Natural killer cell treated with Interleukin-12 subunit alpha and Interleukin-12 subunit beta and Interleukin-15 and Interleukin-18, amount 100 ng/mL, for 72 hours (primary cell): ENCODE results near the gene THSD7B. TPM values are rescaled to one million over a fixed set of nuclear protein-coding genes. Genes with fewer than 3 reads are reported as not detected.
"Not testable (repeated sequence)": the region's sequence is repeated elsewhere in the genome, so short reads cannot be mapped to it uniquely, and the experiment has no call there.

Experiments used
- ATAC-seq, 2 donors: fragments of 150-1000 bp; cut with Tn5 transposase in 1 of 2; sonication (Bioruptor Pico), chemical (Tn5 transposase) in 1 of 2; 2 replicates each; pipeline ENCODE4 v1.10.0; 2021
- DNase-seq: peaks from one replicate; pipeline ENCODE4 v3.0.0; 2022; ENCODE audit warnings: low spot score
- H3K27ac Mint-ChIP-seq, 2 donors: 1 replicate in 1 of 2; 2 replicates in 1 of 2; pipeline ENCODE4 v1.8.0; 2022; ENCODE audit warnings: mixed read lengths in 2 of 2, mild to moderate bottlenecking in 1 of 2, moderate library complexity in 1 of 2
- H3K27me3 Mint-ChIP-seq, 2 donors: 1 replicate in 1 of 2; 2 replicates in 1 of 2; pipeline ENCODE4 v1.8.0; 2022; ENCODE audit warnings: mixed read lengths in 2 of 2
- H3K36me3 Mint-ChIP-seq: one replicate; pipeline ENCODE4 v1.8.0; 2022; ENCODE audit warnings: mixed read lengths
- H3K4me1 Mint-ChIP-seq, 2 donors: 1 replicate in 1 of 2; 2 replicates in 1 of 2; pipeline ENCODE4 v1.8.0; 2022; ENCODE audit warnings: low read depth in 2 of 2, mixed read lengths in 2 of 2, mild to moderate bottlenecking in 1 of 2
- H3K4me3 Mint-ChIP-seq: one replicate; pipeline ENCODE4 v1.8.0; 2022; ENCODE audit warnings: mixed read lengths
- H3K9me3 Mint-ChIP-seq: 2 replicates; pipeline ENCODE4 v1.8.0; 2022; ENCODE audit warnings: mixed read lengths
- total RNA-seq, 2 donors: library from RNA; stranded (reverse); gene quantifications; one replicate each; pipeline ENCODE4 v1.2.3, GENCODE V29; 2022

Gene THSD7B
- total RNA-seq, 2 donors from 2014 or later = not detected

DNA sequence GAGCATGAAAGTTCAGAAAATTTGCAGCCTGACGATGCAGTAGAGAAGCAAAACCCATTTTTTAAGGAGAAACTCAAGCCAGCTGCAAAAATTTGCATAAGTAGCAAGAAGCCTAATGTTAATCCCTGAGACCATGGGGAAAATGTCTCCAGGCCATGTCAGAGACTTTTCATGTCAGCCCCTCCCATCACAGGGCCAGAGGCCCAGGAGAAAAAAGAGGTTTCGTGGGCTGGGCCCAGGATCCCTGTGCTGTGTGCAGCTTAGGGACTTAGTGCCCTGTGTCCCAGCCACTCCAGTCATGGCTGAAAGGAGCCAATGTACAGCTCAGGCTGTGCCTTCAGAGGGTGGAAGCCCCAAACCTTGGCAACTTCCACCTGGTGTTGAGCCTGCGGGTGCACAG, 533.0 kb downstream of the THSD7B start:
- H3K9me3 Mint-ChIP-seq = peaks cover 7% of the 10 kb centered on the region
- H3K27ac Mint-ChIP-seq = no peak overlapping the region
- ATAC-seq (no peak), DNase-seq (no peak)
- H3K4me3 Mint-ChIP-seq = no peak overlapping the region
- H3K27me3 Mint-ChIP-seq = no peaks in the 10 kb centered on the region
- peaks cover 6% of the 10 kb centered on the region for H3K36me3 Mint-ChIP-seq
- H3K4me1 Mint-ChIP-seq = no peaks in the 10 kb centered on the region

DNA sequence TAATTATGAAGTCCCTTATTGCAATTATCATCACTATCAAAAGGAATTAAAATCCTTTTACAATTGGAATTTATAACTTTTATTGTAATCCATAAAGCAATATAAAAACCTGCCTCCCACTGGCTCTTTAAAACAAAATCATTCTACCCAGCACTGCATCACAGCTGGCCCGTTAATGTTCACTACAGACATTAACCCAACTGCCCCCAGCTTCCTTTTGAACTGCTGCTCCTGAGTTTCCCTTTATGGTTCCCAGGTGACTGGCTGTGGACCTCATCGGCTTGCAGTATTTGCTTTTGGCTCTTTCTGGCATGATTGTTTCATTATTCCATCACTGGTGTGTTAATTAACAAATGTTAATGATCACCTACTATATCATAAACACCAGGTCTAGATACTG, 535.6 kb downstream of the THSD7B start:
- H3K4me1 Mint-ChIP-seq = no peaks in the 10 kb centered on the region
- peaks cover 5% of the 10 kb centered on the region for H3K9me3 Mint-ChIP-seq
- no peaks in the 10 kb centered on the region for H3K27me3 Mint-ChIP-seq
- ATAC-seq = no peak
- no peak overlapping the region for H3K4me3 Mint-ChIP-seq
- peaks cover 6% of the 10 kb centered on the region for H3K36me3 Mint-ChIP-seq
- no peak overlapping the region for H3K27ac Mint-ChIP-seq
- no peak for DNase-seq

DNA sequence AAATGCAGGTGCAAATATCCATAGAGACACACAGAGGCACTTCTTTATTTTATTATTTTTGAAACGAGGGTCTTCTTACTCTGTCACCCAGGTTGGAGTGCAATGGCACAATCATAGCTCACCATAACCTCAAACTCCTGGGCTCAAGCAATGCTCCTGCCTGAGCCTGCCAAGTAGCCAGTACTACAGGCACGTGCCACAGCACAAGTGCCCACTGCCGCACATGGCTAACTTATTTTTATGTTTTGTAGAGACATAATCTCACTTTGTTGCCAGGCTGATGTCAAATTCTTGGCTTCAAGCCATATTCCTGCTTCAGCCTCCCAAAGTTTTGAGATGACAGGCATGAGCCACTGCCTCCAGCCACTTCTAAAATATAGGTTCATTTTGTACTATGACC, 537.6 kb downstream of the THSD7B start:
- Mint-ChIP-seq H3K4me3 (no peak overlapping the region), H3K9me3 (peaks cover 2% of the 10 kb centered on the region), H3K4me1 (no peaks in the 10 kb centered on the region), H3K36me3 (peaks cover 1% of the 10 kb centered on the region), H3K27ac (no peak overlapping the region), H3K27me3 (no peaks in the 10 kb centered on the region)
- ATAC-seq = no peak
- no peak for DNase-seq

DNA sequence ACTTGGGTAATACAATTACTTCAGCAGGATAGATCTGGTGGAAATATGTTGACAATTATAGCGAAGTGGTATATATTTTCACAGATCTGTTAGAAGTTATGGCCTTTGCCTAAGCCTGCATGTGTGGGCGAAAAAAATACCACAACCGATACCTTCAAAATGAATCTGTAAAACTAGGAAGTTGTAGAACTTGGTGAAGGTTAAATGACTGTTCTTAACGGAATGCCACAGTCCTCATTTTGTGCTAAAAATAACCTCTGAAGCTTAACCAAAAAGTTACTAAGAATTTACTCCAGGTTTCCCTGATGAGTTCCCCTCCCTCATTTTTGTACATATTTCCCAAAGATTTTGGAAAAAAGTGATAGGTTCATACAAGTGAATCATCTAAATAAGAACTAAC, 550.7 kb downstream of the THSD7B start:
- H3K4me1 Mint-ChIP-seq = no peaks in the 10 kb centered on the region

DNA sequence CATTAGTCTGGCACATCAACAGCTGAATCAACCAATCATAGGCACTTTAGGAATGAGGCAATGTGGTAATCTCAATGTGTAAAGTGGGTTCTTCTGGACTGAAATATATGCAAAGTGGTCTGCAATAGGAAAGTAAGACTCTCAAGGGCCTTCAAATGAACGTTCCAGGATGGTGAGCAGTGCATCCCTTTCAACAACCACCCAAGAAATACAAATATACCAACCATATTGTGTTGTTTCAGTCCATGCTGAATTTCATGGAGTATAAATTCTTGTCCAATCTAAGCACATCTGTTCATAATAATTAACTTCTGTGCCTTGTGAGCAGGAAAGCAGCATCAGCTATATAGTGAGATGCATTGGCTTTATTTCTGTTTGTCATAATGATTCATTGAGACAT, 556.2 kb downstream of the THSD7B start:
- no peaks in the 10 kb centered on the region for H3K4me1 Mint-ChIP-seq
- H3K4me3 Mint-ChIP-seq = no peak overlapping the region
- DNase-seq (no peak), ATAC-seq (no peak)
- no peaks in the 10 kb centered on the region for H3K27me3 Mint-ChIP-seq
- H3K36me3 Mint-ChIP-seq = no peaks in the 10 kb centered on the region
- H3K27ac Mint-ChIP-seq = no peak overlapping the region
- peaks cover 4% of the 10 kb centered on the region for H3K9me3 Mint-ChIP-seq

More for the DNA sequence above, 550.7 kb downstream of the THSD7B start:
- H3K36me3 Mint-ChIP-seq = peaks cover 8% of the 10 kb centered on the region
- peaks cover 9% of the 10 kb centered on the region for H3K9me3 Mint-ChIP-seq
- no peaks in the 10 kb centered on the region for H3K27me3 Mint-ChIP-seq
- ATAC-seq = no peak
- DNase-seq = no peak
- H3K27ac Mint-ChIP-seq = no peak overlapping the region
- H3K4me3 Mint-ChIP-seq = no peak overlapping the region

DNA sequence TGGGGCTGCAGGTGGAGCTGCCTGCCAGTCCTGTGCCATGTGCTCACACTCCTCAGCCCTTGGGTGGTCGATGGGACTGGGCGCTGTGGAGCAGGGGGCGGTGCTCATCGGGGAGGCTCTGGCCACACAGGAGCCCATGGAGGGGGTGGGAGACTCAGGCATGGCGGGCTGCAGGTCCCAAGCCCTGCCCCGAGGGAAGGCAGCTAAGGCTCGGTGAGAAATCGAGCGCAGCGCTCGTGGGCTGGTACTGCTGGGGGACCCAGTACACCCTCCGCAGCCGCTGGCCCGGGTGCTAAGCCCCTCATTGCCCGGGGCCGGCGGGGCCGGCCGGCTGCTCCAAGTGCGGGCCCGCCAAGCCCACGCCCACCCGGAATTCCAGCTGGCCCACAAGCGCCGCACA, 566.2 kb downstream of the THSD7B start:
- DNase-seq, H3K4me3 Mint-ChIP-seq, ATAC-seq, H3K4me1 Mint-ChIP-seq, H3K27me3 Mint-ChIP-seq, H3K27ac Mint-ChIP-seq, H3K36me3 Mint-ChIP-seq: not testable (repeated sequence)
- H3K9me3 Mint-ChIP-seq = peaks cover 22% of the 10 kb centered on the region

DNA sequence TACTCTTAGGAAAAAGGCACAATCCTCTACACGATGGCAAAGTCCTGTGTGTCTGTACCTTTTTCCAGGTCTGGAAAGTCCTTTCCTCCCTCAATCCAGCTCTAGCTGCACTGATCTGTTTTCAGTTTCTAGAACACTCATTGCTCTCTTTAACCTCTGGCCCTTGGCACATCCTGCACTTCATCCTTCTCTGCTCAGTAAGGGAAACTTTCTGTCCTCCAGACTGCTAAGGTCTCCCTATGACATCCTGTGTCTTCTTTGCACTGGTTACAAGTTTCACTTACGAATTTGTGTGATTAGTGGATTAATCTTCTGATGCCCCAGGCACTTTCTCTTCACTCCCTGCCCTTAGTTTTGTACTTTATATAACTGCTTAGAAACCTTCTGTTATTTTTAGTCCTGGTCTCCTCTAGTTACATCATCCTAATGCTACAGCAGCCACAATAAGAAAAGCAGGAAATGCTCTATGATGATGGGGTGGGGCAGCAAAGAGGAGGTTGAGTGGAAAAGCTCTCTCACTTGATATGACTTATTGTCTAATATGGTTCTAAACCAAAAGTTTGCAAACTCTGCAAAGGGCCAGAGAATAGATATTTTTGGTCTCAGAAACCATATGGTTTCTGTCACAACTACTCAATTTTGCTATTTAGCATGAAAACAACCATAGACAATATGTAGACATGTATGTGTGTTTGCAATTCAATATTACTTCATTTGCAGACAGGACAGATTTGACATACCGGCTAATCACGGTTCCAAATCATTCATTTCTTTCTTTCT, 568.2 kb downstream of the THSD7B start:
- H3K27ac Mint-ChIP-seq = no peak overlapping the region
- no peaks in the 10 kb centered on the region for H3K27me3 Mint-ChIP-seq
- no peaks in the 10 kb centered on the region for H3K4me1 Mint-ChIP-seq
- H3K4me3 Mint-ChIP-seq = no peak overlapping the region
- ATAC-seq = no peak
- H3K9me3 Mint-ChIP-seq = peaks cover 16% of the 10 kb centered on the region
- no peaks in the 10 kb centered on the region for H3K36me3 Mint-ChIP-seq
- no peak for DNase-seq

DNA sequence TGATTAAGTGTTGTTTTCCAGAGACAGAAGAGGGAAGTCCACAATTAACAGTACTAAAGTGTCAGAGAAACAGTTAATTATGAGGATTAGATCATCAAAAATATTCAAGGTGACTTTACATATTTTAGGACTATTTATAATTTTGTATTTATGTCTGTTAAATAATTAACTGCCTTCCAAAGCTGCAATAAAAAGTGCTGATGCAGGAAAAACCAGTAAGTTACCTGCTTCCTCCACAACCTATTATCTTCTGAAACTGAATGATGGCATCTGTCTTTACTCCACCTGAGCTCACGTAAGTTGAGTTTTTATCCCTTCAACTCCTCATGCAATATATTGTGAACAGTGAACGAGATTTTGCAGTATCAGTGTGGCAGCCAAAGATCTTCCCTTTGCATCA, 570.7 kb downstream of the THSD7B start:
- Mint-ChIP-seq H3K27me3 (no peaks in the 10 kb centered on the region), H3K9me3 (peaks cover 10% of the 10 kb centered on the region)

DNA sequence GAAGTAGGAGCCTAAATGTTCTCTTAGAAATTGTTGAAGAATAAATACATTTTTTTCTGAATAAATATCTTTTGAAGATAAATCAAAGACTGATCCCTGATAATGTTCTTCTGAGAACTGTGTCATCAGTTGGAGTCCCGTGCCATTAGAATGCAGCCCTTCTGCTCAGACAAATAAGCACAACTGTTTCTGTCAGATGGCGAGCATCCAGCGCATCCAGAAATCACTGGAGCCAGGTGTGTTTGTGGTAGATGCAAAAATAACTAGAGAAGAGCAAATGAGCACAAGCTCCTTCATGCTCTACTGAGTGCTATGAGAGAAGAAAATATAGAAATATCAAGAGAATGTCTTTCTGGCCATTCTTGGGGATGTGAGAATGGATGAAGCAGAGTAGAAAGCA, 573.7 kb downstream of the THSD7B start:
- Mint-ChIP-seq H3K4me1 (no peaks in the 10 kb centered on the region), H3K36me3 (no peaks in the 10 kb centered on the region), H3K9me3 (peaks cover 4% of the 10 kb centered on the region), H3K27me3 (no peaks in the 10 kb centered on the region), H3K4me3 (no peak overlapping the region), H3K27ac (no peak overlapping the region)
- ATAC-seq = no peak
- no peak for DNase-seq

More for the DNA sequence above, 570.7 kb downstream of the THSD7B start:
- no peak for DNase-seq
- Mint-ChIP-seq H3K36me3 (no peaks in the 10 kb centered on the region), H3K4me1 (no peaks in the 10 kb centered on the region), H3K27ac (no peak overlapping the region), H3K4me3 (no peak overlapping the region)
- no peak for ATAC-seq

DNA sequence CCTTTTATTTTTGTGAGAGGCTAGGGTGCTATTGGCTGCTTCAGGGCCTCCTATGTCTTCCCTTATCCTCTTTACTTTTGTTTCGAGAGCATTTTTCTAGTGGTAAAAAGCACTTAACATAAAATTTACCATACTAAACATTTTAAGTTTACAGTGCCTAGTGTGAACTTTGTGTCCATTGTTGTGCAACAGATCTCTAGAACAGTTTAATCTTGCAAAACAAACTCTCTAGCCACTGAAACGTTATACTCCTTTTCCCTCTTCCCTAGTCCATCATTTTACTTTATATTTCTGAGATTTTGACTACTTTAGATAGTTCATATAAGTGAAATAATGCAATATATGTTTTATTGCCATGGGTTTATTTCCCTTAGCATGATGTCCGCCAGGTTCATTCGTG, 580.6 kb downstream of the THSD7B start:
- no peak overlapping the region for H3K27ac Mint-ChIP-seq
- H3K9me3 Mint-ChIP-seq = peaks cover 12% of the 10 kb centered on the region
- H3K27me3 Mint-ChIP-seq = no peaks in the 10 kb centered on the region

DNA sequence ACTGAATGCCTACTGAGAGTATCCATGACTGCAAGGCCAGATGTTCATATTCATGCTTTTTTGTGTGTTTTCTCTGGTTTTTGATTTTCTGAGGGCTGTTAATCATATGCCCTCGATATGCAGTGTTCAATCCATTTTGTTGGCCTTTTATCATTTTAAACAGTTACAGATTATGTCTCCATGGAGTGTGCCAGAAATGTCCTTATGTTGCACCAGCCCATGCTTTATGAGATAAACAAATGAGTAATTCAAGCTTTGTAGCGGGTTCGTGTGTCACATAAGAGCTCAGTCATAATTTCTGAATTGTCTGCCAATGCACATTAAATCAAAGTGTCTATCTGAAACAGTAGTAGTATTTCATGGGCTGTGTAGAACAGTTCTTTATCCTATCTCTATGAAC, 583.0 kb downstream of the THSD7B start:
- H3K27ac Mint-ChIP-seq = no peak overlapping the region
- no peak for ATAC-seq
- no peak for DNase-seq
- no peaks in the 10 kb centered on the region for H3K36me3 Mint-ChIP-seq
- no peaks in the 10 kb centered on the region for H3K4me1 Mint-ChIP-seq
- H3K4me3 Mint-ChIP-seq = no peak overlapping the region
- H3K27me3 Mint-ChIP-seq = no peaks in the 10 kb centered on the region
- peaks cover 12% of the 10 kb centered on the region for H3K9me3 Mint-ChIP-seq

More for the DNA sequence above, 580.6 kb downstream of the THSD7B start:
- no peak for ATAC-seq
- no peak for DNase-seq
- Mint-ChIP-seq H3K4me3 (no peak overlapping the region), H3K4me1 (no peaks in the 10 kb centered on the region), H3K36me3 (no peaks in the 10 kb centered on the region)

DNA sequence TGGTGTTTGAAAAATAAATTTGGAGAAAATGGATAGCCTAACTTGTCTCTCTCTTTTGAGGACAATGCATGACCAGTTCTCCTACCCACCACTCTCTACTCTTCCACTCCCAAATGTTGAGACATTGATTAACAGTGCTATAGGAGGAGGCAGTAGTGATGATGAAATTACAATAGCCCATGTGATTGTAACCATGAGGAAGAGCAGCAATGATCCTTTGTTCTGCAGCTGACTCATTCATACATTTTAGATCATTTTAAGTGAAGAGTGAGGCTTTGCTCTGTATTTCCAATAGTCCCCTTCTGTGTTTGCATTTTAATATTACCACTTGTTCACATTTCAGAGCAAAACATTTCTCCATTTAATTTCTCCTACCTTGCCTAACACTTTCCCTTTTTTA, 592.3 kb downstream of the THSD7B start:
- DNase-seq (no peak), ATAC-seq (no peak)
- H3K4me1 Mint-ChIP-seq = no peaks in the 10 kb centered on the region
- H3K36me3 Mint-ChIP-seq = peaks cover 14% of the 10 kb centered on the region
- no peak overlapping the region for H3K27ac Mint-ChIP-seq
- peaks cover 13% of the 10 kb centered on the region for H3K9me3 Mint-ChIP-seq
- H3K4me3 Mint-ChIP-seq = no peak overlapping the region
- no peaks in the 10 kb centered on the region for H3K27me3 Mint-ChIP-seq

DNA sequence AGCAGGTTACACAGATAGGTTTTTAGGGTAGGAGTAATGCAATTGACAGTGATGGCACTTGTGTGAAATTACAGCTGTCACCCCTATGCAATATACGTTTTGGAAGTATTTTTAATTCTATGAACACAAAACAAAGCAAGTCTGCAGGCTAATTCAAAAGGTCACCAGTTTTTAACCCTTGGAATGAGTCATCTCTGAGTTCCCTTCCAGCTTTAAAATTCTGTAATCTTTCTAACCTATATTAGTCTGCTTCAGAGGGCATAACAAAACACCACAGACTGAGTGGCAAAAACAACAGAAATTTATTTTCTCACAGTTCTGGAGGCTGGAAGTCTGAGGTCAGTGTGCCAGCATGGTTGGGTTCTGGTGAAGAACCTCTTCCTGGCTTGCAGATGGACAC, 602.0 kb downstream of the THSD7B start:
- Mint-ChIP-seq H3K4me1 (no peaks in the 10 kb centered on the region), H3K9me3 (peaks cover 7% of the 10 kb centered on the region), H3K27ac (no peak overlapping the region), H3K36me3 (peaks cover 6% of the 10 kb centered on the region), H3K4me3 (no peak overlapping the region), H3K27me3 (no peaks in the 10 kb centered on the region)
- no peak for ATAC-seq
- DNase-seq = no peak

DNA sequence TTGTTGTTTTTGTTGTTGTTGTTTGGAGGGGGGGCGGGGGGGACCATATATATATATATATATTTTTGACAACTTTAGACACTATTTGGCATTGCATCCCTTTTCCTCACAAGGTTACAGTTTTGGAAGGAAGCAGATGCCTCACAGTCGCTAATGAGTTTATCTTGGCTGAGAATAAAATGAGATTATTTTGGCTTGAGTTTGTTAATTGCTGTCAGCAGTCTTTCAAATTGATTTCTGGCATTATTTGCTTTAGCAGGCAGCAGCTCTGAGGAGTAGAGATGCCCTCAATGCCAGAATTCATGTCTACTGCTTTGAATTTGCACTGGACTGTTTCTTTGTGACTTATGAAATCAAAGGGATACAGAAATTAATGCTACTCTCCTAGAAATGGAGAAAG, 603.8 kb downstream of the THSD7B start:
- no peak for ATAC-seq
- no peaks in the 10 kb centered on the region for H3K9me3 Mint-ChIP-seq
- no peaks in the 10 kb centered on the region for H3K36me3 Mint-ChIP-seq
- no peaks in the 10 kb centered on the region for H3K27me3 Mint-ChIP-seq
- DNase-seq = no peak
- no peak overlapping the region for H3K4me3 Mint-ChIP-seq
- H3K4me1 Mint-ChIP-seq = no peaks in the 10 kb centered on the region
- no peak overlapping the region for H3K27ac Mint-ChIP-seq

DNA sequence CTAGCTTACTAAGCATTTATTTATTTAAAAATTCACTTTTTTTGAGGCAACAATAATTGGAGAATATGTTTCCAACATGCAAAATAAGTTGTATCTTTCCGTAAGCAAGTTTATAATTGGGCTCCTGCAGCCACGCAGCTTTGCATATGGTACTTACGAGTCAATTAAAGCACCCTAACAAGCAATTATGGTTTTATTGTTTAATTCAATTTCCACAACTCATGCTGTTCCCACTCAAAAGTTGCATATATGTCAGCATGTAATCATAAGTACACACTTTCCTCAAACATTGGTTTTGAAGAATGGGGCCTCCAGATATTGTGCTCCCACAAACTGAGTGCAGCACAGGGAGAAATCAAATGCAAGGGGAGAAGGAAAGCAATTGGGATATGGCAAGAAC, 613.8 kb downstream of the THSD7B start:
- no peaks in the 10 kb centered on the region for H3K4me1 Mint-ChIP-seq
- peaks cover 13% of the 10 kb centered on the region for H3K9me3 Mint-ChIP-seq
- H3K27ac Mint-ChIP-seq = no peak overlapping the region
- no peaks in the 10 kb centered on the region for H3K36me3 Mint-ChIP-seq
- ATAC-seq (no peak), DNase-seq (no peak)
- H3K4me3 Mint-ChIP-seq = no peak overlapping the region
- no peaks in the 10 kb centered on the region for H3K27me3 Mint-ChIP-seq
